Stimulated activated memory B cell treated with anti-CD40 and anti-IgM and Interleukin-4, amounts not matched to agents 10 μg/mL and 1 μg/mL and 100 μg/mL, for 72 hours (primary cell): ENCODE data around the gene CA11.
"Not testable (repeated sequence)": the region's sequence is repeated elsewhere in the genome, so short reads cannot be mapped to it uniquely, and the experiment has no call there.

Experiments
- ATAC-seq: fragments of 150-1000 bp; cut with Tn5 transposase; 2 replicates; pipeline ENCODE4 v1.10.0; 2021
- H3K27ac Mint-ChIP-seq: one replicate; pipeline ENCODE4 v1.8.0; 2022; ENCODE audit warnings: mild to moderate bottlenecking, mixed read lengths
- H3K27me3 Mint-ChIP-seq: one replicate; pipeline ENCODE4 v1.8.0; 2022; ENCODE audit warnings: mixed read lengths
- H3K36me3 Mint-ChIP-seq: one replicate; pipeline ENCODE4 v1.8.0; 2022; ENCODE audit warnings: mixed read lengths
- H3K4me1 Mint-ChIP-seq: one replicate; pipeline ENCODE4 v1.8.0; 2022; ENCODE audit warnings: mixed read lengths
- H3K4me3 Mint-ChIP-seq: one replicate; pipeline ENCODE4 v1.8.0; 2022; ENCODE audit warnings: mild to moderate bottlenecking, moderate library complexity, mixed read lengths
- H3K9me3 Mint-ChIP-seq: one replicate; pipeline ENCODE4 v1.8.0; 2022; ENCODE audit warnings: mixed read lengths

The CA11 gene

GRCh38 chr19:48646001-48646721, at the start of gene CA11:
CA11 (minus strand) TSS chr19:48646187; CDS start chr19:48645632, 555 bp downstream.
- Mint-ChIP-seq H3K9me3 (no peaks in the 10 kb centered on the region), H3K36me3 (no peaks in the 10 kb centered on the region), H3K4me1 (peaks cover 45% of the 10 kb centered on the region), H3K4me3 (peak within 1 kb of the TSS; percentile 95), H3K27ac (peak within 1 kb of the TSS; percentile 83), H3K27me3 (no peaks in the 10 kb centered on the region)
- peak; percentile 92 for ATAC-seq

GRCh38 chr19:48693629-48694028, 47.6 kb upstream of the CA11 start:
- H3K4me1 Mint-ChIP-seq, result peaks cover 12% of the 10 kb centered on the region
- H3K27me3 Mint-ChIP-seq, result peaks cover 27% of the 10 kb centered on the region
- not testable (repeated sequence) for H3K4me3 Mint-ChIP-seq, H3K9me3 Mint-ChIP-seq, H3K36me3 Mint-ChIP-seq, H3K27ac Mint-ChIP-seq, ATAC-seq

- Mint-ChIP-seq H3K27ac (no peak overlapping the region), H3K4me3 (no peak overlapping the region), H3K36me3 (no peaks in the 10 kb centered on the region), H3K4me1 (no peaks in the 10 kb centered on the region), H3K9me3 (no peaks in the 10 kb centered on the region), H3K27me3 (no peaks in the 10 kb centered on the region)
- ATAC-seq, result no peak
These were observed 43.5 kb upstream of the CA11 start for GRCh38 chr19:48689449-48689848.

- Mint-ChIP-seq H3K4me1 (no peaks in the 10 kb centered on the region), H3K4me3 (no peak overlapping the region), H3K9me3 (no peaks in the 10 kb centered on the region), H3K27ac (no peak overlapping the region), H3K36me3 (no peaks in the 10 kb centered on the region), H3K27me3 (no peaks in the 10 kb centered on the region)
- no peak for ATAC-seq
These were observed 41.8 kb upstream of the CA11 start for GRCh38 chr19:48687776-48688175.

GRCh38 chr19:48686637-48687036, 40.6 kb upstream of the CA11 start:
- H3K4me3 Mint-ChIP-seq, H3K9me3 Mint-ChIP-seq, H3K36me3 Mint-ChIP-seq, H3K27me3 Mint-ChIP-seq, ATAC-seq, H3K4me1 Mint-ChIP-seq, H3K27ac Mint-ChIP-seq: not testable (repeated sequence)

- no peak overlapping the region for H3K27ac Mint-ChIP-seq
- H3K36me3 Mint-ChIP-seq, result no peaks in the 10 kb centered on the region
- no peak for ATAC-seq
- no peak overlapping the region for H3K4me3 Mint-ChIP-seq
- no peaks in the 10 kb centered on the region for H3K9me3 Mint-ChIP-seq
- H3K27me3 Mint-ChIP-seq, result no peaks in the 10 kb centered on the region
- no peaks in the 10 kb centered on the region for H3K4me1 Mint-ChIP-seq
These were observed 40.1 kb upstream of the CA11 start for GRCh38 chr19:48686088-48686487.

- Mint-ChIP-seq H3K4me3 (no peak overlapping the region), H3K27me3 (no peaks in the 10 kb centered on the region)
These were observed 39.6 kb upstream of the CA11 start for GRCh38 chr19:48685583-48685982.

GRCh38 chr19:48683349-48683748, 37.4 kb upstream of the CA11 start:
- no peaks in the 10 kb centered on the region for H3K27me3 Mint-ChIP-seq
- no peaks in the 10 kb centered on the region for H3K9me3 Mint-ChIP-seq
- H3K27ac Mint-ChIP-seq, result no peak overlapping the region
- no peaks in the 10 kb centered on the region for H3K36me3 Mint-ChIP-seq
- no peak for ATAC-seq
- no peaks in the 10 kb centered on the region for H3K4me1 Mint-ChIP-seq
- no peak overlapping the region for H3K4me3 Mint-ChIP-seq

More at GRCh38 chr19:48685583-48685982, 39.6 kb upstream of the CA11 start:
- H3K27ac Mint-ChIP-seq, result no peak overlapping the region
- no peaks in the 10 kb centered on the region for H3K4me1 Mint-ChIP-seq
- ATAC-seq, result no peak
- H3K9me3 Mint-ChIP-seq, result no peaks in the 10 kb centered on the region
- no peaks in the 10 kb centered on the region for H3K36me3 Mint-ChIP-seq

GRCh38 chr19:48681127-48681470, 35.1 kb upstream of the CA11 start:
- no peaks in the 10 kb centered on the region for H3K9me3 Mint-ChIP-seq
- no peaks in the 10 kb centered on the region for H3K4me1 Mint-ChIP-seq
- H3K4me3 Mint-ChIP-seq, result no peak overlapping the region
- no peaks in the 10 kb centered on the region for H3K36me3 Mint-ChIP-seq
- peak; percentile 39 for ATAC-seq
- H3K27ac Mint-ChIP-seq, result no peak overlapping the region
- H3K27me3 Mint-ChIP-seq, result no peaks in the 10 kb centered on the region

- peaks cover 4% of the 10 kb centered on the region for H3K27me3 Mint-ChIP-seq
- peaks cover 2% of the 10 kb centered on the region for H3K4me1 Mint-ChIP-seq
- no peak overlapping the region for H3K27ac Mint-ChIP-seq
- no peak overlapping the region for H3K4me3 Mint-ChIP-seq
- H3K9me3 Mint-ChIP-seq, result no peaks in the 10 kb centered on the region
- no peaks in the 10 kb centered on the region for H3K36me3 Mint-ChIP-seq
- no peak for ATAC-seq
These were observed 34.6 kb upstream of the CA11 start for GRCh38 chr19:48680436-48681126.

- H3K27me3 Mint-ChIP-seq, H3K9me3 Mint-ChIP-seq, ATAC-seq, H3K27ac Mint-ChIP-seq, H3K4me3 Mint-ChIP-seq, H3K4me1 Mint-ChIP-seq, H3K36me3 Mint-ChIP-seq: not testable (repeated sequence)
These were observed 34.0 kb upstream of the CA11 start for GRCh38 chr19:48680006-48680405.

GRCh38 chr19:48678201-48678600, 32.2 kb upstream of the CA11 start:
- H3K36me3 Mint-ChIP-seq, result no peaks in the 10 kb centered on the region
- no peak overlapping the region for H3K27ac Mint-ChIP-seq
- peaks cover 10% of the 10 kb centered on the region for H3K4me1 Mint-ChIP-seq
- no peak overlapping the region for H3K4me3 Mint-ChIP-seq
- H3K9me3 Mint-ChIP-seq, result no peaks in the 10 kb centered on the region
- peaks cover 22% of the 10 kb centered on the region for H3K27me3 Mint-ChIP-seq
- ATAC-seq, result no peak

GRCh38 chr19:48676887-48677286, 30.9 kb upstream of the CA11 start:
- Mint-ChIP-seq H3K27ac (no peak overlapping the region), H3K4me3 (no peak overlapping the region), H3K27me3 (peaks cover 22% of the 10 kb centered on the region), H3K36me3 (no peaks in the 10 kb centered on the region), H3K9me3 (no peaks in the 10 kb centered on the region), H3K4me1 (peaks cover 10% of the 10 kb centered on the region)
- no peak for ATAC-seq

- Mint-ChIP-seq H3K4me3 (no peak overlapping the region), H3K36me3 (no peaks in the 10 kb centered on the region), H3K27me3 (peaks cover 22% of the 10 kb centered on the region), H3K9me3 (no peaks in the 10 kb centered on the region), H3K4me1 (peaks cover 10% of the 10 kb centered on the region), H3K27ac (no peak overlapping the region)
- ATAC-seq, result no peak
These were observed 30.5 kb upstream of the CA11 start for GRCh38 chr19:48676487-48676886.

- H3K36me3 Mint-ChIP-seq, result no peaks in the 10 kb centered on the region
- peak; percentile 76 for ATAC-seq
- H3K27me3 Mint-ChIP-seq, result peaks cover 22% of the 10 kb centered on the region
- H3K9me3 Mint-ChIP-seq, result no peaks in the 10 kb centered on the region
- H3K4me1 Mint-ChIP-seq, result peaks cover 10% of the 10 kb centered on the region
- peak overlapping the region; percentile 23 for H3K4me3 Mint-ChIP-seq
- peak overlapping the region; percentile 17 for H3K27ac Mint-ChIP-seq
These were observed 29.2 kb upstream of the CA11 start for GRCh38 chr19:48674921-48675824.
